HepG2 (cell line): ENCODE data around the gene PTGES3. TPM values are rescaled to one million over a fixed set of nuclear protein-coding genes. Genes with fewer than 3 reads are reported as not detected.

Source experiments
- CEBPG ChIP-seq: IDR thresholded peaks from 2 replicates; pipeline ENCODE4 v1.6.1; 2016
- DNMT3B ChIP-seq: conservative IDR thresholded peaks from 2 replicates; pipeline ENCODE4 v1.6.1; 2016; ENCODE audit warnings: missing biosample characterization, control low read depth
- FIP1L1 ChIP-seq: fragments of 200-400 bp; formaldehyde crosslinking; IDR thresholded peaks from 2 replicates; pipeline ENCODE4 v1.6.1; 2018; ENCODE audit warnings: low read depth, mild to moderate bottlenecking, low read length, moderate library complexity, borderline replicate concordance; ENCODE audit not compliant: insufficient read depth
- FOXM1 ChIP-seq: sonication (generic); formaldehyde crosslinking; IDR thresholded peaks from 2 replicates; pipeline ENCODE4 v1.5.0; 2020; ENCODE audit warnings: missing genetic modification reagents
- GFI1 ChIP-seq: sonication (generic); formaldehyde crosslinking; IDR thresholded peaks from 2 replicates; pipeline ENCODE4 v1.5.0; 2020; ENCODE audit warnings: missing genetic modification reagents, mild to moderate bottlenecking, borderline replicate concordance
- GZF1 ChIP-seq: sonication (generic); formaldehyde crosslinking; IDR thresholded peaks from 2 replicates; pipeline ENCODE4 v1.5.1; 2020; ENCODE audit warnings: mild to moderate bottlenecking, missing genetic modification reagents
- HOXA5 ChIP-seq: sonication (generic); formaldehyde crosslinking; IDR thresholded peaks from 2 replicates; pipeline ENCODE4 v1.4.0; 2020; ENCODE audit warnings: missing genetic modification reagents
- IKZF4 ChIP-seq: sonication (generic); formaldehyde crosslinking; IDR thresholded peaks from 2 replicates; pipeline ENCODE4 v1.5.1; 2020; ENCODE audit warnings: borderline replicate concordance, mild to moderate bottlenecking, low read depth, missing genetic modification reagents; ENCODE audit errors: not compliant biosample characterization
- JUN ChIP-seq: sonication (generic); formaldehyde crosslinking; IDR thresholded peaks from 2 replicates; pipeline ENCODE4 v1.4.0; 2020; ENCODE audit warnings: mild to moderate bottlenecking, missing genetic modification reagents
- KMT2B ChIP-seq: IDR thresholded peaks from 2 replicates; pipeline ENCODE4 v1.6.1; 2016; ENCODE audit warnings: missing genetic modification reagents, missing compliant biosample characterization
- MEIS1 ChIP-seq: sonication (generic); formaldehyde crosslinking; IDR thresholded peaks from 2 replicates; pipeline ENCODE4 v1.9.0; 2021; ENCODE audit warnings: mild to moderate bottlenecking, missing genetic modification reagents, moderate library complexity, borderline replicate concordance
- PHF21A ChIP-seq: sonication (generic); formaldehyde crosslinking; IDR thresholded peaks from 2 replicates; pipeline ENCODE4 v1.5.0; 2020; ENCODE audit warnings: mild to moderate bottlenecking, missing genetic modification reagents
- POLR2G ChIP-seq: fragments of 200-400 bp; formaldehyde crosslinking; IDR thresholded peaks from 2 replicates; pipeline ENCODE4 v1.6.1; 2018; ENCODE audit warnings: mild to moderate bottlenecking, low read depth, low read length, moderate library complexity
- TAF1 ChIP-seq: sonication (generic); formaldehyde crosslinking; IDR thresholded peaks from 2 replicates; pipeline ENCODE4 v1.4.0; 2020; ENCODE audit warnings: missing genetic modification reagents
- TBL1XR1 ChIP-seq: fragments of 150-350 bp; IDR thresholded peaks from 2 replicates; pipeline ENCODE4 v1.6.1; 2014; ENCODE audit warnings: borderline replicate concordance, low read length; ENCODE audit not compliant: partially characterized antibody
- THAP11 ChIP-seq: IDR thresholded peaks from 2 replicates; pipeline ENCODE4 v1.6.1; 2016; ENCODE audit warnings: missing biosample characterization, missing genetic modification reagents
- ZFP36 ChIP-seq: fragments of 150-350 bp; IDR thresholded peaks from 2 replicates; pipeline ENCODE4 v1.6.1; 2018; ENCODE audit warnings: borderline replicate concordance, low read length, low read depth; ENCODE audit not compliant: partially characterized antibody
- ZNF17 ChIP-seq: sonication (generic); formaldehyde crosslinking; IDR thresholded peaks from 2 replicates; pipeline ENCODE4 v1.5.0; 2020; ENCODE audit warnings: mild to moderate bottlenecking, missing genetic modification reagents
- ZNF253 ChIP-seq: sonication (generic); formaldehyde crosslinking; IDR thresholded peaks from 2 replicates; pipeline ENCODE4 v1.8.0; 2022; ENCODE audit warnings: mild to moderate bottlenecking, missing genetic modification reagents, borderline replicate concordance
- ZNF256 ChIP-seq: sonication (generic); formaldehyde crosslinking; conservative IDR thresholded peaks from 2 replicates; pipeline ENCODE4 v1.4.0; 2020; ENCODE audit warnings: missing genetic modification reagents
- ZNF546 ChIP-seq: sonication (generic); formaldehyde crosslinking; conservative IDR thresholded peaks from 2 replicates; pipeline ENCODE4 v1.8.1; 2023; ENCODE audit warnings: mild to moderate bottlenecking, missing genetic modification reagents
- ZNF850 ChIP-seq: sonication (generic); formaldehyde crosslinking; conservative IDR thresholded peaks from 2 replicates; pipeline ENCODE4 v1.9.0; 2021; ENCODE audit warnings: mild to moderate bottlenecking, missing genetic modification reagents
- ZNF883 ChIP-seq: sonication (generic); formaldehyde crosslinking; IDR thresholded peaks from 2 replicates; pipeline ENCODE4 v1.5.1; 2020; ENCODE audit warnings: mild to moderate bottlenecking, missing genetic modification reagents; ENCODE audit errors: not compliant biosample characterization
- polyA plus RNA-seq, 8 experiments: library from polyadenylated mRNA; depleted of rRNA in 3 of 8; stranded (reverse) in 7 of 8; unstranded in 1 of 8; fragments of >200 nt; fragmentation: Illumina TruSeq in 4 of 8; extraction: Trizol in 4 of 8; gene quantifications; 2 replicates each; pipeline versions ENCODE4 v1.2.1 to v1.2.3, GENCODE V29; 2011 to 2016; ENCODE audit warnings: low read depth in 4 of 8, missing spikeins in 1 of 8, mixed read lengths in 1 of 8; ENCODE audit not compliant: insufficient read depth in 1 of 8
- total RNA-seq, 5 experiments: library from RNA; depleted of rRNA; stranded (reverse); fragments of >200 nt; fragmentation: Illumina TruSeq; extraction: Trizol; gene quantifications; 2 replicates each; pipeline ENCODE4 v1.2.3, GENCODE V29; 2016; ENCODE audit warnings: low read depth in 1 of 5
- TF ChIP-seq, protein P1 (sequence below): fragments of 450-650 bp; IDR thresholded peaks from 2 replicates; pipeline ENCODE4 v1.6.1; 2016
- TF ChIP-seq, protein P2 (sequence below): sonication (generic); formaldehyde crosslinking; IDR thresholded peaks from 2 replicates; pipeline ENCODE4 v1.4.0; 2020; ENCODE audit warnings: missing genetic modification reagents
- TF ChIP-seq, protein P3 (sequence below): sonication (generic); formaldehyde crosslinking; IDR thresholded peaks from 2 replicates; pipeline ENCODE4 v1.5.1; 2020; ENCODE audit warnings: missing genetic modification reagents, mild to moderate bottlenecking, borderline replicate concordance

PTGES3 gene
- total and polyA plus RNA-seq, 2 of the 13 experiments (the other 11 are each of a cell fraction or from before 2014, with no cell fraction given) = 54.4 to 159 TPM

GRCh38 chr12:56688129-56688845 is at the start of gene PTGES3 (continued):
- TF ChIP-seq PHF21A (CRISPR knock-in tag) (peak; percentile 69; the same call in 1 of the 2 replicates), JUN (no peak), GFI1 (CRISPR knock-in tag) (peak; percentile 69; the same call in 1 of the 2 replicates), ZNF850 (CRISPR knock-in tag) (no peak), HOXA5 (CRISPR knock-in tag) (peak; percentile 95), ZNF253 (CRISPR knock-in tag) (no peak), GZF1 (CRISPR knock-in tag) (no peak), FIP1L1 (no peak), POLR2G (peak; percentile 93), CEBPG (no peak; the same call in 1 of the 2 replicates), IKZF4 (peak; percentile 80), ZNF546 (CRISPR knock-in tag) (no peak), MEIS1 (CRISPR knock-in tag) (peak; percentile 44; the same call in 1 of the 2 replicates), ZFP36 (no peak), DNMT3B (CRISPR knock-in tag) (no peak; the same call in 1 of the 2 replicates), TAF1 (CRISPR knock-in tag) (peak; percentile 88), TBL1XR1 (no peak), ZNF883 (CRISPR knock-in tag) (peak; percentile 82), KMT2B (CRISPR knock-in tag) (peak; percentile 87), THAP11 (peak; percentile 87), FOXM1 (no peak), ZNF256 (peak; percentile 95), ZNF17 (CRISPR knock-in tag) (peak; percentile 54; the same call in 1 of the 2 replicates)
- TF ChIP-seq, protein P1, sequence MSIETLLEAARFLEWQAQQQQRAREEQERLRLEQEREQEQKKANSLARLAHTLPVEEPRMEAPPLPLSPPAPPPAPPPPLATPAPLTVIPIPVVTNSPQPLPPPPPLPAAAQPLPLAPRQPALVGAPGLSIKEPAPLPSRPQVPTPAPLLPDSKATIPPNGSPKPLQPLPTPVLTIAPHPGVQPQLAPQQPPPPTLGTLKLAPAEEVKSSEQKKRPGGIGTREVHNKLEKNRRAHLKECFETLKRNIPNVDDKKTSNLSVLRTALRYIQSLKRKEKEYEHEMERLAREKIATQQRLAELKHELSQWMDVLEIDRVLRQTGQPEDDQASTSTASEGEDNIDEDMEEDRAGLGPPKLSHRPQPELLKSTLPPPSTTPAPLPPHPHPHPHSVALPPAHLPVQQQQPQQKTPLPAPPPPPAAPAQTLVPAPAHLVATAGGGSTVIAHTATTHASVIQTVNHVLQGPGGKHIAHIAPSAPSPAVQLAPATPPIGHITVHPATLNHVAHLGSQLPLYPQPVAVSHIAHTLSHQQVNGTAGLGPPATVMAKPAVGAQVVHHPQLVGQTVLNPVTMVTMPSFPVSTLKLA = 0 out of 2 replicates have a peak, but pooled peaks have one; percentile 18
- TF ChIP-seq, protein P2, sequence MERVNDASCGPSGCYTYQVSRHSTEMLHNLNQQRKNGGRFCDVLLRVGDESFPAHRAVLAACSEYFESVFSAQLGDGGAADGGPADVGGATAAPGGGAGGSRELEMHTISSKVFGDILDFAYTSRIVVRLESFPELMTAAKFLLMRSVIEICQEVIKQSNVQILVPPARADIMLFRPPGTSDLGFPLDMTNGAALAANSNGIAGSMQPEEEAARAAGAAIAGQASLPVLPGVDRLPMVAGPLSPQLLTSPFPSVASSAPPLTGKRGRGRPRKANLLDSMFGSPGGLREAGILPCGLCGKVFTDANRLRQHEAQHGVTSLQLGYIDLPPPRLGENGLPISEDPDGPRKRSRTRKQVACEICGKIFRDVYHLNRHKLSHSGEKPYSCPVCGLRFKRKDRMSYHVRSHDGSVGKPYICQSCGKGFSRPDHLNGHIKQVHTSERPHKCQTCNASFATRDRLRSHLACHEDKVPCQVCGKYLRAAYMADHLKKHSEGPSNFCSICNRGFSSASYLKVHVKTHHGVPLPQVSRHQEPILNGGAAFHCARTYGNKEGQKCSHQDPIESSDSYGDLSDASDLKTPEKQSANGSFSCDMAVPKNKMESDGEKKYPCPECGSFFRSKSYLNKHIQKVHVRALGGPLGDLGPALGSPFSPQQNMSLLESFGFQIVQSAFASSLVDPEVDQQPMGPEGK (CRISPR knock-in tag) = peak; percentile 69
- TF ChIP-seq, protein P3, sequence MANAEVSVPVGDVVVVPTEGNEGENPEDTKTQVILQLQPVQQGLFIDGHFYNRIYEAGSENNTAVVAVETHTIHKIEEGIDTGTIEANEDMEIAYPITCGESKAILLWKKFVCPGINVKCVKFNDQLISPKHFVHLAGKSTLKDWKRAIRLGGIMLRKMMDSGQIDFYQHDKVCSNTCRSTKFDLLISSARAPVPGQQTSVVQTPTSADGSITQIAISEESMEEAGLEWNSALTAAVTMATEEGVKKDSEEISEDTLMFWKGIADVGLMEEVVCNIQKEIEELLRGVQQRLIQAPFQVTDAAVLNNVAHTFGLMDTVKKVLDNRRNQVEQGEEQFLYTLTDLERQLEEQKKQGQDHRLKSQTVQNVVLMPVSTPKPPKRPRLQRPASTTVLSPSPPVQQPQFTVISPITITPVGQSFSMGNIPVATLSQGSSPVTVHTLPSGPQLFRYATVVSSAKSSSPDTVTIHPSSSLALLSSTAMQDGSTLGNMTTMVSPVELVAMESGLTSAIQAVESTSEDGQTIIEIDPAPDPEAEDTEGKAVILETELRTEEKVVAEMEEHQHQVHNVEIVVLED (CRISPR knock-in tag) = peak; percentile 94
